HG02610 (cell line): ENCODE results near the gene DYNC1I1.

Source experiments
- ATAC-seq: cut with Tn5 transposase; IDR thresholded peaks from one replicate; pipeline ENCODE4 v1.9.1; 2021; ENCODE audit warnings: mild to moderate bottlenecking, moderate library complexity; ENCODE audit not compliant: unreplicated experiment

DYNC1I1 gene

GRCh38 chr7:96013836-96014235 lies 241.5 kb downstream of the DYNC1I1 start:
- no peak for ATAC-seq

GRCh38 chr7:96014617-96015016 lies 242.3 kb downstream of the DYNC1I1 start:
- ATAC-seq, result no peak

- no peak for ATAC-seq
Observed at GRCh38 chr7:96016056-96016586, 243.8 kb downstream of the DYNC1I1 start.

GRCh38 chr7:96016735-96017134 lies 244.4 kb downstream of the DYNC1I1 start:
- no peak for ATAC-seq

GRCh38 chr7:96017877-96018276 lies 245.5 kb downstream of the DYNC1I1 start:
- no peak for ATAC-seq

- no peak for ATAC-seq
Observed at GRCh38 chr7:96021568-96021967, 249.2 kb downstream of the DYNC1I1 start.

GRCh38 chr7:96023387-96023786 lies 251.0 kb downstream of the DYNC1I1 start:
- ATAC-seq, result no peak

- ATAC-seq, result no peak
Observed at GRCh38 chr7:96026010-96026409, 253.7 kb downstream of the DYNC1I1 start.

GRCh38 chr7:96026611-96027010 lies 254.3 kb downstream of the DYNC1I1 start:
- ATAC-seq, result no peak

GRCh38 chr7:96028729-96029128 lies 256.4 kb downstream of the DYNC1I1 start:
- no peak for ATAC-seq

- no peak for ATAC-seq
Observed at GRCh38 chr7:96033009-96033598, 260.8 kb downstream of the DYNC1I1 start.

GRCh38 chr7:96034940-96035727 lies 262.8 kb downstream of the DYNC1I1 start:
- no peak for ATAC-seq

- no peak for ATAC-seq
Observed at GRCh38 chr7:96040250-96040772, 268.0 kb downstream of the DYNC1I1 start.

- ATAC-seq, result no peak
Observed at GRCh38 chr7:96041171-96041570, 268.8 kb downstream of the DYNC1I1 start.

GRCh38 chr7:96045181-96045580 lies 272.8 kb downstream of the DYNC1I1 start:
- no peak for ATAC-seq

GRCh38 chr7:96045919-96046318 lies 273.6 kb downstream of the DYNC1I1 start:
- no peak for ATAC-seq

- no peak for ATAC-seq
Observed at GRCh38 chr7:96052289-96052688, 279.9 kb downstream of the DYNC1I1 start.

- ATAC-seq, result no peak
Observed at GRCh38 chr7:96052860-96053470, 280.6 kb downstream of the DYNC1I1 start.

GRCh38 chr7:96055717-96056116 lies 283.4 kb downstream of the DYNC1I1 start:
- ATAC-seq, result no peak

GRCh38 chr7:96059075-96059474 lies 286.7 kb downstream of the DYNC1I1 start:
- no peak for ATAC-seq

GRCh38 chr7:96061009-96061408 lies 288.7 kb downstream of the DYNC1I1 start:
- ATAC-seq, result no peak

GRCh38 chr7:96061844-96062243 lies 289.5 kb downstream of the DYNC1I1 start:
- ATAC-seq, result no peak
